Esophagus squamous epithelium (tissue), 5 donors: ENCODE data around the gene SEMA6B. TPM values are rescaled to one million over a fixed set of nuclear protein-coding genes. Genes with fewer than 3 reads are reported as not detected.

Experiments used
- DNase-seq: peaks from one replicate; lab custom pipeline; 2025; lab: John Stamatoyannopoulos, UW
- H3K27ac ChIP-seq, 4 donors: fragments of 200-600 bp; sonication (generic); one replicate each; pipeline ENCODE4 v1.5.1; 2016 to 2019; ENCODE audit warnings: mild to moderate bottlenecking in 1 of 4
- H3K27me3 ChIP-seq, 4 donors: fragments of 200-600 bp; sonication (generic); 1 replicate in 3 of 4; 2 replicates in 1 of 4; pipeline versions ENCODE4 v1.5.1 to v1.6.0; 2017 to 2021; ENCODE audit warnings: antibody characterized with exemption in 1 of 4
- H3K36me3 ChIP-seq, 3 donors: fragments of 200-600 bp; sonication (generic); one replicate each; pipeline ENCODE4 v1.5.1; 2016 to 2019
- H3K4me1 ChIP-seq, 3 donors: fragments of 200-600 bp; sonication (generic); one replicate each; pipeline ENCODE4 v1.5.1; 2017 to 2019
- H3K4me3 ChIP-seq, 4 donors: fragments of 200-600 bp; sonication (generic); 1 replicate in 3 of 4; 2 replicates in 1 of 4; pipeline ENCODE4 v1.5.1; 2016 to 2019; ENCODE audit warnings: mild to moderate bottlenecking in 2 of 4, moderate library complexity in 1 of 4
- H3K9me3 ChIP-seq, 3 donors: fragments of 200-600 bp; sonication (generic); one replicate each; pipeline ENCODE4 v1.5.1; 2016 to 2019
- POLR2A ChIP-seq, 4 donors: fragments of 450-650 bp; IDR thresholded peaks; one replicate each; pipeline ENCODE4 v1.6.1; 2017; ENCODE audit warnings: antibody characterized with exemption in 4 of 4, mild to moderate bottlenecking in 4 of 4, moderate library complexity in 3 of 4
- WGBS, 2 donors: methylation state at CpG; one replicate each; pipeline ENCODE4 v1.1.5; 2018; 5-methylcytosine and 5-hydroxymethylcytosine counted together
- intact Hi-C: fragments of 100-400 bp; cut with DNase I; formaldehyde crosslinking; loops from one replicate; pipeline ENCODE4 v1.15.0; 2022
- total RNA-seq, 4 donors: library from RNA; depleted of rRNA; stranded (reverse); fragments of >200 nt; gene quantifications; one replicate each; pipeline ENCODE4 v1.1.0, GENCODE V29; 2016
- TF ChIP-seq, protein P1 (sequence below), 6 experiments: fragments of 450-650 bp in 4 of 6; fragments of 200-600 bp in 2 of 6; sonication (generic) in 2 of 6; IDR thresholded peaks; one replicate each; pipeline ENCODE4 v1.5.1; 2016 to 2019; ENCODE audit warnings: antibody characterized with exemption in 6 of 6, mild to moderate bottlenecking in 4 of 6, moderate library complexity in 4 of 6
- donor health status: DM: yes; HTN: yes; CAD: no.

The SEMA6B gene
- total RNA-seq, 4 donors from 2014 or later = 0.61 to 4.3 (median 1.8) TPM

DNA sequence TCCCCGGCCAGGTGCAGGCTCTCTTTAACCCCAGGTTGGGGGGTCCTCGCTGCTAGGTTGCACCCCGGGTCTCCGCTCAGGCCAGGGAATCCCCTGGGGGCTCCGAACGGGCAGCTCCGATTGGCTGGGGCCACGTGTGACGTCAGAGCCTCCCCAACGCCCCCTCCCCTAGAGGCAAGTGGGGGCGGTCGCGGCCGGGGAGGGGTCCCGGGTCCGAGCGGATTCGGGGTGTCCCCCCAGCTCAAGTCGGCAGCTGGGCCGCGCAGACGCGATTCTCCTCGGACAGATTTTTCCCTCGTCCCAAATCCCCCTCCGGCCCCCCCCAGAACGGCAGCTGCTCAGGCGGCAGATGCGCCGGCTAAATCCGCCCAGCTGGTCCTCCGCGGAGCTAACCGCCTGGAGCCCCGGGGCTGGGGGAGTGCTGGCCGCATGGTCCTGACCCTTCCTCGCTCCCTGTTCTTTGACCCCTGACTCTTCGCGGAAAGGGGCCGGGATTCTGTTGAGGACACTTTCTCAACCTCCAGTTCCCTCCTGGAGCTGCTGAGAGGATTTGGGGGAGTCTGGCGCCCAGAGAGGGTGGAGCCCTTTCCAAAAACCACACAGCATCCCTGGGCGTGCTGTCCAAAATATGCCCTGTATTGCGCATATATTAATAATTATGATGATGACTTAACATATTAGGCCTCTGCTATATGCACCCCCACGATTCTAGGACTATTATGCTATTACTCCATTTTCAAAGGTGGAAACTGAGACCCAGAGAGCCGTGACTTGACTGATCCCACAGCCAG is 25.4 kb upstream of the SEMA6B start:
- intact Hi-C loops = no loop called here
- no peak for DNase-seq
- H3K4me3 ChIP-seq = peak overlapping the region; percentile 12 to 62 (median 42)

DNA sequence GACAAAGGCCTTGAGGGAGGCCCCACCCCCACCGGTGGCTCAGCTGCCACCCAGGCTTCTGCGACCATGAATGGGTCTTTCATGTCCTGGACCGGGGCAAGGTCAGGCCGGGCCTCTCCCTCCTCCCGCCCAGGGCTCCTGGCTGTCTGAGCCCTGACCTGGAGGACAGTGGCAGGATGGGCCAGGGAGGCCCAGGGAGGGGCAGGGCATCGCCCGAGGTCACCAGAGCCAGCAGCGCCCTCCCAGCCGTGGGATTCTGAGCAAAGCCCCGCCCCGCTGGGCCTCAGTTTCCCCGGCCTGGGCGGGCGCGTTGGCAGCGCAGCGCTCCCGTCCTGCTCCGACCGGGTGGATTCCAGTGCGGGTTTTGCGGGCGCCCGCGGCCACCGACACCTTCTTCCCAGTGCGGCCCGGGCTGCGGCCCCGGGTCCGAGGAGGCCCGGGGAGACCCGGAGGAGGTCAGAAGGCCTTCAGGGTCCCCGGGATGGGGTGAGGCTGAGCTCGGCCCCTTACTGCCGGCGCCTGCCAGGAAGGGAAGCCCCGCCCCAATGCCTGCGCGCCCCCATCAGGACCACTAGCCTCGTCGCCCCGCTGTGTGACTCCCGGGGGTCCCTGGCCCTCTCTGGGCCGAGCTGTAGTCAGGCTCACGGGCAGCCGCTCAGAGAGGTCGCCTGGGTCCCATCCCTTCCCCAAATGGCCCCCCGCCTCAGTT is 24.6 kb upstream of the SEMA6B start:
- peaks cover 11 to 80% (median 25%) of the 10 kb centered on the region in 4 donors for H3K27me3 ChIP-seq
- no peak for DNase-seq
- H3K36me3 ChIP-seq = no peaks in the 10 kb centered on the region
- WGBS, 2 donors = 0 to 4% methylated on average over 2 to 11 of the region's 49 CpGs
- intact Hi-C loops = no loop called here
- TF ChIP-seq POLR2A (IDR thresholded peaks at IDR 0.05) = no peak
- TF ChIP-seq, protein P1, sequence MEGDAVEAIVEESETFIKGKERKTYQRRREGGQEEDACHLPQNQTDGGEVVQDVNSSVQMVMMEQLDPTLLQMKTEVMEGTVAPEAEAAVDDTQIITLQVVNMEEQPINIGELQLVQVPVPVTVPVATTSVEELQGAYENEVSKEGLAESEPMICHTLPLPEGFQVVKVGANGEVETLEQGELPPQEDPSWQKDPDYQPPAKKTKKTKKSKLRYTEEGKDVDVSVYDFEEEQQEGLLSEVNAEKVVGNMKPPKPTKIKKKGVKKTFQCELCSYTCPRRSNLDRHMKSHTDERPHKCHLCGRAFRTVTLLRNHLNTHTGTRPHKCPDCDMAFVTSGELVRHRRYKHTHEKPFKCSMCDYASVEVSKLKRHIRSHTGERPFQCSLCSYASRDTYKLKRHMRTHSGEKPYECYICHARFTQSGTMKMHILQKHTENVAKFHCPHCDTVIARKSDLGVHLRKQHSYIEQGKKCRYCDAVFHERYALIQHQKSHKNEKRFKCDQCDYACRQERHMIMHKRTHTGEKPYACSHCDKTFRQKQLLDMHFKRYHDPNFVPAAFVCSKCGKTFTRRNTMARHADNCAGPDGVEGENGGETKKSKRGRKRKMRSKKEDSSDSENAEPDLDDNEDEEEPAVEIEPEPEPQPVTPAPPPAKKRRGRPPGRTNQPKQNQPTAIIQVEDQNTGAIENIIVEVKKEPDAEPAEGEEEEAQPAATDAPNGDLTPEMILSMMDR (IDR thresholded peaks at IDR 0.05) = no peak
- no peak overlapping the region for H3K27ac ChIP-seq
- peak overlapping the region; percentile 12 to 62 (median 42) for H3K4me3 ChIP-seq
- H3K9me3 ChIP-seq = no peaks in the 10 kb centered on the region
- peaks cover 9 to 33% (median 18%) of the 10 kb centered on the region in 3 donors for H3K4me1 ChIP-seq

More for the DNA sequence above, 25.4 kb upstream of the SEMA6B start:
- no peaks in the 10 kb centered on the region for H3K36me3 ChIP-seq
- H3K9me3 ChIP-seq = no peaks in the 10 kb centered on the region
- peaks cover 9 to 33% (median 18%) of the 10 kb centered on the region in 3 donors for H3K4me1 ChIP-seq
- TF ChIP-seq, protein P1 (IDR thresholded peaks at IDR 0.05) = no peak
- TF ChIP-seq POLR2A (IDR thresholded peaks at IDR 0.05) = no peak
- H3K27ac ChIP-seq = no peak overlapping the region
- WGBS, 2 donors = 18 to 34% methylated on average over 7 to 10 of the region's 45 CpGs
- H3K27me3 ChIP-seq = peaks cover 7 to 77% (median 25%) of the 10 kb centered on the region in 4 donors

- H3K9me3 ChIP-seq = no peaks in the 10 kb centered on the region
- intact Hi-C loops = no loop called here
- no peaks in the 10 kb centered on the region for H3K36me3 ChIP-seq
- peaks cover 11 to 89% (median 25%) of the 10 kb centered on the region in 4 donors for H3K27me3 ChIP-seq
- WGBS, 2 donors = 49 to 51% methylated on average over 7 to 8 of the region's 16 CpGs
- no peak overlapping the region for H3K4me3 ChIP-seq
- no peak for DNase-seq
- no peak for TF ChIP-seq POLR2A (IDR thresholded peaks at IDR 0.05)
- TF ChIP-seq, protein P1 (IDR thresholded peaks at IDR 0.05) = no peak
- peaks cover 9 to 33% (median 18%) of the 10 kb centered on the region in 3 donors for H3K4me1 ChIP-seq
- H3K27ac ChIP-seq = no peak overlapping the region
Measured at GRCh38 chr19:4582980-4583842, 23.7 kb upstream of the SEMA6B start.

GRCh38 chr19:4581666-4582553 is 22.4 kb upstream of the SEMA6B start:
- Histone ChIP-seq H3K4me3 (peak overlapping the region in 2 of 4 donors; percentile 41 to 62), H3K27me3 (peaks cover 11 to 100% (median 25%) of the 10 kb centered on the region in 4 donors), H3K27ac (no peak overlapping the region), H3K4me1 (peaks cover 9 to 33% (median 18%) of the 10 kb centered on the region in 3 donors), H3K36me3 (no peaks in the 10 kb centered on the region), H3K9me3 (no peaks in the 10 kb centered on the region)
- no peak for TF ChIP-seq POLR2A (IDR thresholded peaks at IDR 0.05)
- TF ChIP-seq, protein P1 (IDR thresholded peaks at IDR 0.05) = no peak
- 35 to 40% methylated on average over 9 to 13 of the region's 57 CpGs for WGBS, 2 donors
- DNase-seq = no peak
- intact Hi-C loops = no loop called here
